HG02798 (cell line): ENCODE results near the gene SLC35F3.
"Not testable (repeated sequence)": the region's sequence is repeated elsewhere in the genome, so short reads cannot be mapped to it uniquely, and the experiment has no call there.

Experiments
- ATAC-seq: cut with Tn5 transposase; IDR thresholded peaks from one replicate; pipeline ENCODE4 v1.9.1; 2021; ENCODE audit warnings: mild to moderate bottlenecking; ENCODE audit not compliant: unreplicated experiment, poor library complexity

The SLC35F3 gene

GRCh38 chr1:233904633-233905415 lies at the start of gene SLC35F3:
SLC35F3 (plus strand) TSS chr1:233904676.
- ATAC-seq, result no peak

GRCh38 chr1:233859446-233859845 lies 45.0 kb upstream of the SLC35F3 start:
- no peak for ATAC-seq

- ATAC-seq, result no peak
These were observed 40.5 kb upstream of the SLC35F3 start for GRCh38 chr1:233863901-233864545.

GRCh38 chr1:233864578-233864977 lies 39.9 kb upstream of the SLC35F3 start:
- no peak for ATAC-seq

GRCh38 chr1:233865216-233865615 lies 39.3 kb upstream of the SLC35F3 start:
- ATAC-seq, result no peak

- no peak for ATAC-seq
These were observed 38.6 kb upstream of the SLC35F3 start for GRCh38 chr1:233865902-233866301.

GRCh38 chr1:233867028-233867427 lies 37.4 kb upstream of the SLC35F3 start:
- no peak for ATAC-seq

GRCh38 chr1:233868461-233868860 lies 36.0 kb upstream of the SLC35F3 start:
- no peak for ATAC-seq

GRCh38 chr1:233869680-233870079 lies 34.8 kb upstream of the SLC35F3 start:
- ATAC-seq, result no peak

GRCh38 chr1:233873666-233874065 lies 30.8 kb upstream of the SLC35F3 start:
- ATAC-seq, result no peak

GRCh38 chr1:233879841-233880240 lies 24.6 kb upstream of the SLC35F3 start:
- ATAC-seq, result no peak

GRCh38 chr1:233883671-233884070 lies 20.8 kb upstream of the SLC35F3 start:
- no peak for ATAC-seq

GRCh38 chr1:233884461-233885151 lies 19.9 kb upstream of the SLC35F3 start:
- no peak for ATAC-seq

GRCh38 chr1:233885196-233885920 lies 19.1 kb upstream of the SLC35F3 start:
- no peak for ATAC-seq

- ATAC-seq, result not testable (repeated sequence)
These were observed 13.3 kb upstream of the SLC35F3 start for GRCh38 chr1:233891151-233891550.

- peak; percentile 99 for ATAC-seq
These were observed 6.9 kb upstream of the SLC35F3 start for GRCh38 chr1:233897325-233898162.

GRCh38 chr1:233901495-233901894 lies 3.0 kb upstream of the SLC35F3 start:
- ATAC-seq, result no peak

GRCh38 chr1:233905416-233906051 lies 1.1 kb downstream of the SLC35F3 start:
- ATAC-seq, result no peak

- no peak for ATAC-seq
These were observed 2.7 kb downstream of the SLC35F3 start for GRCh38 chr1:233907151-233907550.
